HG02884 (cell line): Measurements from ENCODE around the gene ODAD2.

Experiments
- ATAC-seq: cut with Tn5 transposase; IDR thresholded peaks from one replicate; pipeline ENCODE4 v1.9.1; 2021; ENCODE audit warnings: mild to moderate bottlenecking, moderate library complexity; ENCODE audit not compliant: unreplicated experiment

Gene ODAD2

DNA sequence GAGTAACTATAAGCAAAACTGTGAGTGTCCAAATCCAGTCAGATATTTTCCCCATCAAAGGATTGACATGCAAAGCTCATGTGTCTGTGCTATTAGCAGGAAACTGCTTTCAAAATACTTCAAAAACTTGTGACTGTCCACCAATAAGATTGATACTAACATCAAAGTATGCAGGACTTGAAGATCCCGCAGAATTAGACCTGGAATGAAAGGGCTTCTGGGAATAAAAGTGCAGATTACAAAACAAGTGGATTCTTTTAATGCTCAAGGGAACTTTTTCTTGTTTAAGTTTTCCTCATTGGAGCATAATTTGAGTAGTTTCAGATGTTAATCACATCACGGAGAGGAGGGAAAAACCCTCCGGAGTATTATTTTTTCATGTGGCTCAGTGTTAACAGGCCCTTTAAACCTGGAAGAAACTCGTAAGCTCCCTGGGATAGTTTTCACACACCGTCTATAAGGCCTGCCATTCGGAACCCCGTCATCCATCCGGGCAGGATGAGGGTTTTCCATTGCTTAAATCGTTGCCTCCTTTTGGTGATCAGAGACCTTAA is 219.3 kb downstream of the ODAD2 start:
- ATAC-seq = no peak

DNA sequence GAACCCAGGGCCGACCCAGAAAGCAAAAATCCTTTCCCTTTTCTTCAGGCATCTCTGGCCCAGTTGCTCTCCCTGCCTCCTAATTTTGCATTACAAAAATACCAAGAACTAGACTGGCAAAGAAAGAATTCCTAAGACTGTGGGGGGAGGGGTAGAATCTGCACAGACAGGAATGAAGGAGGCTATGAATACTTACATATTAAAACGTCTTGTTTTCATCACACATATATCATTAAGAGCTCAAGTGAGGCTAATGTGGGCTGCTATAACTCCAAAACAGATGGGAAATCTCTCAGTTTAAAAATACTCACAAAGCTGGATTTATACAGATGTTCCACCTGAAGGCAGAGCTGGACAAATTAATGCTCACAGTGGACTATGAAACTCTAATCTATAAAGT is 224.0 kb downstream of the ODAD2 start:
- ATAC-seq = no peak

DNA sequence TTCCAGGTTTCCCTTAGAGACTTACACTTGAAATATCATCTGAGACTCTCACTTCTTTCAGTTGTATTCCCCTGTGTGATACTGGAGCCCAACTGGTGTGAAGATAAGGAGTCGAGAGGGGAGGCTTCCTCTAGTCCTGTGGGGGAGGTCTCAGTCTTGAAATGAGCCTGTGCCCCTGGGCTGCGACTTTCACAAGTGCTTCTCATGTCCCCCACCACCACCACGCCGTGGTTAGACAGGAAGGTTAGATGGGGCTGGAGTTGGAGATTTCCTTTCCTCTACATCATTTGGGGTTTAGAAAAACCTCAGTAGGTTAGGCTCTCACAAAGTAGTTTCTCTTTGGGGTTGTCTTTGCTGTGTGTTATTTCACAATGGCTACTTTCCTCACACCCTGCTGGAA is 227.6 kb downstream of the ODAD2 start:
- ATAC-seq = no peak

DNA sequence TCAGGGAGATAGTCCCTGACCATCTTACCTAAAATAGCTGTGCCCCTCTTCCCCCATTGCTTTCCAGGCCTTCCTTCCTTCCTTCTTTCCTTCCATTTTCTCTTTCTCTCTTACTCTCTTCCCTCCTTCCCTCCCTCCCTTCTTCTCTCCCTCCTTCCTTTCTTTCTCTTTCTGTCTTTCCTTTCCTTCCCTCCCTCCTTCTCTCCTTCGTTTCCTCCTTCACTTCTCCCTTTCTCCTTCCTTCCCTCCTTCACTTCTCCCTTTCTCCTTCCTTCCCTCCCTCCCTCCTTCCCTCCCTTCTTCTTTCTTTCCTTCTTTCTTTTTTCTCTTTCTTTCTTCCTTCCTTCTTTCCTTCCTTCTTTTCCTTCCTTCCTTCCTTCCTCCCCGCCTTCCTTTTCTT is 228.7 kb downstream of the ODAD2 start:
- no peak for ATAC-seq
